Islet of Langerhans (tissue), 1 donor: ENCODE data around the gene GSTT4.
"Not testable (repeated sequence)": the region's sequence is repeated elsewhere in the genome, so short reads cannot be mapped to it uniquely, and the experiment has no call there.

ENCODE experiments used
- FAIRE-seq: peaks from one replicate; lab custom pipeline; 2011; peaks lifted over from hg19 to GRCh38; lab: Jason Lieb, UNC

Gene GSTT4

GRCh38 chr22:24005201-24005600, at the start of gene GSTT4:
TSS of gene GSTT4 (minus strand) at chr22:24005453. CDS start at chr22:24005356, 97 bp downstream.
- no peak for FAIRE-seq

- FAIRE-seq, result no peak
Measured at GRCh38 chr22:24054356-24054755, 49.1 kb upstream of the GSTT4 start.

- no peak for FAIRE-seq
Measured at GRCh38 chr22:24053481-24054226, 48.4 kb upstream of the GSTT4 start.

DNA sequence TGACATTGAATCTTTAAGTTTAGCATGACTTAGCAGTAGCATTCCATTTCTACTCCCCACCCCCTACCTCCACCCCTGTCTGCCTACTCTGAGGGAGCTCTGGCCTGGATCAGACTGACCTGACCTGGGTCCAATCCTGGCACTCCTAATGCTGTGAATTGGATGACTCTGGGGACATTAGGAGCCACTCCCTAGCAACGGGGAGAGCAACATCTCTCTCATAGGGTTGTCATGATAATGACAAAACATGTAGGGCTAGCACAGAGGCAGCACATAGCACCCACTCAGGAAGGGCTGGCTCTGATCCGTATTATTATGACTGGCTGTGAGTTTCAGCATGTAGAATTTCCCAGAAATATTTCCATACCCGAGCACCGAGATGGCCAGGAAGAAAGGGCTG, 46.3 kb upstream of the GSTT4 start:
- FAIRE-seq, result no peak

DNA sequence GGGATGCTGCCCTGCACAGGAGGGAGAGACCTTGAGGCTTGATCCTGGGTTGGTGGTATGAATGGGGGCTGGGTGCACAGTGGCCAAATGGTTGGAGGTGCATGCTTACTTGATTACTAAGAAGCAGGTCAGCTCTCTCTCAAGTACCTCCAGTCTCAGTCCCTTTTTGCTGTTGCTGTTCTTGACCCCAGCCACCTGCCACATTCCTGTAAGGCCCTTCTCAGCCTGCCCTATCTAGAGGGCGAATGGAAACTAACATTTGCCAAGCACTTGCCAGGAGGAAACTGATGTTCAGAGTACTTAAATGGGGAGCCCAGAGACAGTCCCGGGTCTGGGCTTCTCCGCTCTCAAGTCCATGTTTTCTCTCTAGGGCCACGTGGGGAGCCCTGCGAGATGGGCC, 45.8 kb upstream of the GSTT4 start:
- no peak for FAIRE-seq

DNA sequence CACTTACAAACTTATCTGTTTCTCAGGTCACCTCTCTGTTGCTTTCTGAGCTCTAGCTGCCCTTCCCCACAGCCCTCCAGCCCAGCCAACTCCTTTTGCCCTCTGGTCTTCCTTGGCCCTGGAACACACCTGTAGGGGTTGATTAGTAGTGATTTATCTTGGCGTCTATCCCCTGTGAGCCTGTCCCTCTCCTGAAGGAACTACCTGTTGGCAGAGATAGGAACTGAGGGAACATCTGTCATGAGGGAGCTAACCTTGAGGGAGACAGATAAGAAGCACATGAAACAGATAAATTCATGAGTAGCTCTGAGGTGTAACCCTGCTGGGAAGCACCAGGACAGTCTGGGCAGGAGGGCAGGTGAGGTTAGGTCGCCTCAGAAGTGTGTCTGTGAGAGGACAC, 44.7 kb upstream of the GSTT4 start:
- no peak for FAIRE-seq

DNA sequence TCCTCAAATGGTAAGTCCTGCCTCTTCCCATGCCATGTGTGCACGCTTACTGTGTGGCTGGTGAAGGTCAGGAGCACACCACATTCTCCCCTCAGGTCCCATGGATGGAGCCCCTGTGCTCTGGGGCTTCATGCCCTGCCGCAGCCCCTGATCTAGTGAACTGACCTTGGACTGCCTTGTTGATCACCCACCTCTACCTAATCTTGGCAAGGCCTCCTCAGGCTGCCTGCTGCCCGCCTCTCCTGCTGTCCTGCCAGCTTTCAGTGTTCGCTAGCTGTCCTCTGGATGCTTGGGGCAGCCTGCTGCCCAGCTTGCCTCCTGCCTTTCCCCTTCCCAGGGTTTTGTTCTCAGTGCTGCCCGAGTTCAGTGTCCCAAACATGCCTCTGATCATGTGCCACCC, 44.0 kb upstream of the GSTT4 start:
- FAIRE-seq, result no peak

- no peak for FAIRE-seq
Measured at GRCh38 chr22:24046024-24046423, 40.8 kb upstream of the GSTT4 start.

DNA sequence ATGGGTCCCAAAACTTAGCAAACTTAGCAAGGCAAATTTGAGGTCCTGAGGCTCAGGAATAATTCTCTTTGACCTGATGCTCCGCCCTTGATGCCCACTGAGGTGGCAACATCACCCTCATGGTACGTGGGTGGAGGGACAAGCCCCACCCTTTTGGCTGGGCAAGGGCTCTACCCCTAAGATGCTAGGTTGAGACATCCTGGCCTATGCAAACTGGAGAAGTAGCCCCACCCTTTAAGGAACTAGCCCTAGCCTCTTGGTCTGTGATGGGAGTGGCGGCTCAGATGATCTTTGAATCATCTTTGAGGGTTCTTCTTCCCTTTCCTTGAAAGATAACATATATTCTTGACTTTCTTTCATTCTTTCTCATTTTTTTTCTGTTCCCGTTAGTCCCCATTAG, 38.7 kb upstream of the GSTT4 start:
- no peak for FAIRE-seq

GRCh38 chr22:24043465-24043864, 38.2 kb upstream of the GSTT4 start:
- not testable (repeated sequence) for FAIRE-seq

DNA sequence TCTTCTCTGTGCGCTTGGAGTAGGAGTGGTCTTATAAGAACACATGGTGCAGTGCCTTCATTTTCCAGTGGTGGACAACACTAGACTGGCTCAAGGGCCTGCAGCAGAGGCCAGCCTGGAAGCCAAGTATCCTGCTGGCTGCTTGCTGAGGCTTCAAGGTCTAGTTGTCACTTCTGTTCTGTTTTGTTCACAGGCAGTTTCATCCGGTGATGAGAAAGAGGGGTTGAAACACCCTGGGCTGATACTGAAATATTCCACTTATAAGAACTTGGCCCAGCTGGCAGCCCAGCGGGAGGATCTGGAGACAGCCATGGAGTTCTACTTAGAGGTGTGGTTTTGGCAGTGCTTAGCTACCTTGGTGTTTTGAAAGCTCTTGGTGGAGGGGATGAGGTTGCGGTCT, 35.7 kb upstream of the GSTT4 start:
- FAIRE-seq, result no peak

- FAIRE-seq, result no peak
Measured at GRCh38 chr22:24039046-24039445, 33.8 kb upstream of the GSTT4 start.

GRCh38 chr22:24037851-24038765, 32.9 kb upstream of the GSTT4 start:
- no peak for FAIRE-seq

DNA sequence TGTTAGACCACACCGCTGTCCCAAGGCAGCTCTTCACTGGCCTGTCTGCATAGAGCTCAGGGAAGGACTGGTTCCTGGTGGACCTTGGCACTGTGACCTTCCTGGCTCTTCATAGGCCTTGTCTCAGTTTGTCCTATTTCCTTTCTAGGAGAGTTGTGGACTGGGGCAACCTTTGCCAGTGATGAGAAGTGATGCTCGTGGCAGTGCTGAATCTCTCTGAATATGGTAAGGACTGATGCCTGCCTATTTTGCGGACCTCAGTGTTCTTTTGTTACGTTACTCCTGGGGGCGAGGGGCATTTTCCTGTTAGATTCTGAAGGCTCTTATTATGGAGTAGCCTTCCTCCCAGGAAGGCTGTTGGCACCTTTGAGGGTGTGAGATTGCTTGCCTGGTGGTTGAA, 30.0 kb upstream of the GSTT4 start:
- FAIRE-seq, result no peak

GRCh38 chr22:24033731-24034130, 28.5 kb upstream of the GSTT4 start:
- no peak for FAIRE-seq

- no peak for FAIRE-seq
Measured at GRCh38 chr22:24030186-24030702, 25.0 kb upstream of the GSTT4 start.

- no peak for FAIRE-seq
Measured at GRCh38 chr22:24029304-24029703, 24.1 kb upstream of the GSTT4 start.

GRCh38 chr22:24028533-24028932, 23.3 kb upstream of the GSTT4 start:
- no peak for FAIRE-seq

DNA sequence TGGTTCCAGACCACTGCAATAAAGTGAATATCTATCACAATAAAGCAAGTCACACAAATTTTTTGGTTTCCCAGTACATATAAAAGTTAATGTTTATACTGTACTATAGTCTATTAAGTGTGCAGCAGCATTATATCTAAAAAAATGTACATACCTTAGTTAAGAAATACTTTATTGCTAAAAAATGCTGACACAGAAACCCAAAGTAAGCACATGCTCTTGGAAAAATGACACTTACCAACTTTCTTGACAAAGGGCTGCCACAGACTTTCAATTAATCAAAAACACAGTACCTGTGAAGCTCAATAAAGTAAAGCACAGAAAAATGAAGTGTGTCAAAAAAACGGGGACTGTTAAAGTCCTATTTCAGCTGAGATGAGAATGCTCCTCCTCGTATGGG, 22.7 kb upstream of the GSTT4 start:
- FAIRE-seq, result no peak

- no peak for FAIRE-seq
Measured at GRCh38 chr22:24027389-24027975, 22.2 kb upstream of the GSTT4 start.

DNA sequence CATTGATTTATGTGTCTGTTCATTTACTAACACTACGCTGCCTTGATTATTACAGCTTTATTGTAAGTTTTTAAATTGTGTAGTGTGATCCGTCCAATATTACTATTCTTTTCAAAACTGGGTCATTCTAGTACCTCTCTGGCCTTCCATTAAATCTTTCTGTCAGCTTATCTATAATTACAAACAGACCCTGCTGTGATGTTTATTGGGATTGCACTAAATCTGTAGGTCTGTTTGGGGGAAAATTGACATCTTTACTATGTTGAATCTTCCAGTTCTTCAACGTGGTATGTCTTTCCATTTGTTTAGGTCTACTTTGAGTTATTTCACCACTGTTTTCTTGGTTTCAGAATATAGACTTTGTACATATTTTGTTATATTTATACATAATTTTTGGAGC, 21.5 kb upstream of the GSTT4 start:
- FAIRE-seq, result no peak

DNA sequence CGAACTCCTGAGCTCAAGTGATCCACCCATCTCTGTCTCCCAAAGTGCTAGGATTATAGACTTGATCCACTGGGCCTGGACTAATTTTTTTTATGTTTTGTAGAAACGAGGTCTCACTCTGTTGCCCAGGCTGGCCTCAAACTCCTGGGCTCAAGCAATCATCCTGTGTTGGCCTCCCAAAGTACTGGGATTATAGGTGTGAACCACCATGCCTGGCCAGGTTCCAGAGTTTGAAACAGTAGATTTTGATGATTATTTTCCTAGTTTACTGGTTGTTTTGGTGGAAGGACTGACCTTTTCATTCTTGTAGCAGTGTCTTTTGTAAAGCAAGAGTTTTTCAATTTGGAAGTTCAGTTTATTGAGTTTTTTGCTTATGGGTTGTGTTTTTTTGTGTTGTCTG, 20.8 kb upstream of the GSTT4 start:
- no peak for FAIRE-seq

GRCh38 chr22:24025475-24025874, 20.2 kb upstream of the GSTT4 start:
- no peak for FAIRE-seq
